GM21576 (cell line): ENCODE data around the gene ROBO1.

ENCODE experiments used
- ATAC-seq: cut with Tn5 transposase; IDR thresholded peaks from one replicate; pipeline ENCODE4 v1.9.1; 2021; ENCODE audit warnings: mild to moderate bottlenecking, moderate library complexity; ENCODE audit not compliant: unreplicated experiment

ROBO1 gene

GRCh38 chr3:79672075-79672474 is 95.7 kb downstream of the ROBO1 start:
- ATAC-seq: no peak

GRCh38 chr3:79670178-79670577 is 97.6 kb downstream of the ROBO1 start:
- ATAC-seq: no peak

- no peak for ATAC-seq
These were observed 103.3 kb downstream of the ROBO1 start for GRCh38 chr3:79664455-79664854.

- no peak for ATAC-seq
These were observed 105.9 kb downstream of the ROBO1 start for GRCh38 chr3:79661896-79662295.

GRCh38 chr3:79657076-79657475 is 110.7 kb downstream of the ROBO1 start:
- no peak for ATAC-seq

- ATAC-seq: no peak
These were observed 113.8 kb downstream of the ROBO1 start for GRCh38 chr3:79654019-79654418.

GRCh38 chr3:79653266-79653830 is 114.5 kb downstream of the ROBO1 start:
- no peak for ATAC-seq

GRCh38 chr3:79651536-79652065 is 116.2 kb downstream of the ROBO1 start:
- ATAC-seq: no peak

- no peak for ATAC-seq
These were observed 127.9 kb downstream of the ROBO1 start for GRCh38 chr3:79639855-79640254.

- ATAC-seq: no peak
These were observed 131.4 kb downstream of the ROBO1 start for GRCh38 chr3:79636372-79636771.

- no peak for ATAC-seq
These were observed 135.0 kb downstream of the ROBO1 start for GRCh38 chr3:79632842-79633241.

GRCh38 chr3:79618883-79619282 is 148.9 kb downstream of the ROBO1 start:
- no peak for ATAC-seq

- ATAC-seq: no peak
These were observed 161.4 kb downstream of the ROBO1 start for GRCh38 chr3:79606414-79606813.

GRCh38 chr3:79604681-79605080 is 163.1 kb downstream of the ROBO1 start:
- ATAC-seq: no peak

GRCh38 chr3:79602385-79602784 is 165.4 kb downstream of the ROBO1 start:
- ATAC-seq: no peak

- no peak for ATAC-seq
These were observed 169.2 kb downstream of the ROBO1 start for GRCh38 chr3:79598594-79598993.

GRCh38 chr3:79597709-79598108 is 170.1 kb downstream of the ROBO1 start:
- ATAC-seq: no peak

GRCh38 chr3:79587150-79587549 is 180.6 kb downstream of the ROBO1 start:
- no peak for ATAC-seq

- no peak for ATAC-seq
These were observed 181.6 kb downstream of the ROBO1 start for GRCh38 chr3:79586232-79586631.

- ATAC-seq: no peak
These were observed 194.9 kb downstream of the ROBO1 start for GRCh38 chr3:79572930-79573329.

GRCh38 chr3:79568938-79569337 is 198.9 kb downstream of the ROBO1 start:
- no peak for ATAC-seq

- no peak for ATAC-seq
These were observed 203.6 kb downstream of the ROBO1 start for GRCh38 chr3:79564192-79564591.

GRCh38 chr3:79560698-79561097 is 207.1 kb downstream of the ROBO1 start:
- no peak for ATAC-seq
